Neural progenitor cell (in vitro differentiated cells): ENCODE data around the gene STRIP1. TPM values are rescaled to one million over a fixed set of nuclear protein-coding genes. Genes with fewer than 3 reads are reported as not detected.

Source experiments
- DNase-seq: peaks from one replicate; pipeline ENCODE4 v3.0.0-alpha.2; 2016; ENCODE audit warnings: low spot score
- H2AFZ ChIP-seq: fragments of 200-600 bp; sonication (generic); replicated peaks from 2 replicates; pipeline ENCODE4 v1.6.1; 2016; ENCODE audit warnings: antibody characterized with exemption
- H3F3A ChIP-seq: fragments of 200-600 bp; sonication (generic); 2 replicates; pipeline ENCODE4 v1.6.1; 2016; ENCODE audit warnings: antibody characterized with exemption, low read depth
- H3K27ac ChIP-seq: fragments of 200-600 bp; sonication (generic); 2 replicates; pipeline ENCODE4 v1.5.1; 2016; ENCODE audit warnings: mild to moderate bottlenecking
- H3K27me3 ChIP-seq: fragments of 200-600 bp; sonication (generic); 2 replicates; pipeline ENCODE4 v1.6.1; 2016; ENCODE audit warnings: mild to moderate bottlenecking, moderate library complexity
- H3K36me3 ChIP-seq: fragments of 200-600 bp; sonication (generic); 2 replicates; pipeline ENCODE4 v1.5.1; 2016
- H3K4me1 ChIP-seq: fragments of 200-600 bp; sonication (generic); 2 replicates; pipeline ENCODE4 v1.6.1; 2016; ENCODE audit warnings: mixed run types
- H3K4me2 ChIP-seq: fragments of 200-600 bp; sonication (generic); 2 replicates; pipeline ENCODE4 v1.6.1; 2016
- H3K4me3 ChIP-seq: fragments of 200-600 bp; sonication (generic); 2 replicates; pipeline ENCODE4 v1.5.1; 2016
- H3K79me2 ChIP-seq: fragments of 200-600 bp; sonication (generic); 2 replicates; pipeline ENCODE4 v1.6.1; 2016; ENCODE audit warnings: low read depth
- H3K9ac ChIP-seq: fragments of 200-600 bp; sonication (generic); 2 replicates; pipeline ENCODE4 v1.6.1; 2016
- H3K9me3 ChIP-seq: fragments of 200-600 bp; sonication (generic); 2 replicates; pipeline ENCODE4 v1.5.1; 2016; ENCODE audit warnings: low read depth
- H4K20me1 ChIP-seq: fragments of 200-600 bp; sonication (generic); 2 replicates; pipeline ENCODE4 v1.6.1; 2016; ENCODE audit warnings: low read depth
- H3K27ac Mint-ChIP-seq: 3 replicates; pipeline ENCODE4 v1.8.0; 2021; ENCODE audit warnings: mixed read lengths
- H3K27me3 Mint-ChIP-seq: 2 replicates; pipeline ENCODE4 v1.8.0; 2022; ENCODE audit warnings: low read depth, mild to moderate bottlenecking, inconsistent platforms, moderate library complexity, mixed read lengths; ENCODE audit not compliant: insufficient read depth
- H3K36me3 Mint-ChIP-seq: 3 replicates; pipeline ENCODE4 v1.8.0; 2021; ENCODE audit warnings: mixed read lengths
- H3K4me1 Mint-ChIP-seq: 3 replicates; pipeline ENCODE4 v1.8.0; 2021; ENCODE audit warnings: mixed read lengths
- H3K4me3 Mint-ChIP-seq: 3 replicates; pipeline ENCODE4 v1.8.0; 2021; ENCODE audit warnings: mild to moderate bottlenecking, moderate library complexity, mixed read lengths
- H3K9me3 Mint-ChIP-seq: 3 replicates; pipeline ENCODE4 v1.8.0; 2020; ENCODE audit warnings: mixed read lengths
- EZH2 ChIP-seq: fragments of 200-600 bp; sonication (generic); IDR thresholded peaks from 2 replicates; pipeline ENCODE4 v1.6.1; 2017; ENCODE audit warnings: antibody characterized with exemption, mild to moderate bottlenecking, moderate library complexity
- EZH2phosphoT487 ChIP-seq: fragments of 200-600 bp; sonication (generic); IDR thresholded peaks from 2 replicates; pipeline ENCODE4 v1.6.1; 2017; ENCODE audit warnings: antibody characterized with exemption
- total RNA-seq: library from RNA; depleted of rRNA; stranded (reverse); fragments of >200 nt; gene quantifications from 2 replicates; pipeline ENCODE4 v1.2.3, GENCODE V29; 2015; ENCODE audit warnings: low replicate concordance
- TF ChIP-seq, protein P1 (sequence below): fragments of 200-600 bp; sonication (generic); IDR thresholded peaks from 2 replicates; pipeline ENCODE4 v1.5.1; 2017; ENCODE audit warnings: antibody characterized with exemption, mild to moderate bottlenecking

STRIP1 gene
- total RNA-seq, 1 donor from 2014 or later: 55.0 TPM

DNA sequence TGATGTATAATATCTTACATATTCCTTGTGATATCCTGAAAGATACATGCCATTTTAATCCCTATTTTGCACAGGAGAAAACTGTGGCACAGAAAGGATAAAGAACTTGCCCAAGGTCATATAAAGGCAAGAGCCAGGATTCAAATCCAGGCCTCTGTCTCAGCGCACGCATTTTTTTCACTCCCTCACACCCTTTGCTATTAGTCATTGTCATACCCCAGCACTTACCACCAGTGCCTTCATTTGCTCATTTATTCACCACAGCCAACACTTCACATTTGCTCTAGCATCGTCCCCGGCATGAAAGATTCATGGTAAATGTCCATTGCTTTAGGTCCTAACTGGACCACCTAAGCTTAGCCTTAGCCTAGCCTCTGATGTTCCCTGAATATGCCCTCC lies 21.9 kb downstream of the STRIP1 start:
- H3K9ac ChIP-seq: no peak overlapping the region
- H3K4me2 ChIP-seq: no peak overlapping the region
- H2AFZ ChIP-seq: no peak overlapping the region
- H3K9me3 ChIP-seq: no peaks in the 10 kb centered on the region
- H3K4me1 Mint-ChIP-seq: no peaks in the 10 kb centered on the region
- H3K4me1 ChIP-seq: no peaks in the 10 kb centered on the region
- TF ChIP-seq EZH2: no peak
- no peak overlapping the region for H3K27ac ChIP-seq
- peaks cover 34% of the 10 kb centered on the region for H4K20me1 ChIP-seq
- H3K4me3 ChIP-seq: no peak overlapping the region
- H3K27ac Mint-ChIP-seq: no peak overlapping the region
- H3K36me3 Mint-ChIP-seq: peaks cover 45% of the 10 kb centered on the region
- H3F3A ChIP-seq: peaks cover 8% of the 10 kb centered on the region
- H3K36me3 ChIP-seq: peaks cover 8% of the 10 kb centered on the region
- peaks cover 5% of the 10 kb centered on the region for H3K27me3 Mint-ChIP-seq
- H3K9me3 Mint-ChIP-seq: no peaks in the 10 kb centered on the region
- H3K27me3 ChIP-seq: no peaks in the 10 kb centered on the region
- no peaks in the 10 kb centered on the region for H3K79me2 ChIP-seq
- H3K4me3 Mint-ChIP-seq: no peak overlapping the region
- no peak for DNase-seq

DNA sequence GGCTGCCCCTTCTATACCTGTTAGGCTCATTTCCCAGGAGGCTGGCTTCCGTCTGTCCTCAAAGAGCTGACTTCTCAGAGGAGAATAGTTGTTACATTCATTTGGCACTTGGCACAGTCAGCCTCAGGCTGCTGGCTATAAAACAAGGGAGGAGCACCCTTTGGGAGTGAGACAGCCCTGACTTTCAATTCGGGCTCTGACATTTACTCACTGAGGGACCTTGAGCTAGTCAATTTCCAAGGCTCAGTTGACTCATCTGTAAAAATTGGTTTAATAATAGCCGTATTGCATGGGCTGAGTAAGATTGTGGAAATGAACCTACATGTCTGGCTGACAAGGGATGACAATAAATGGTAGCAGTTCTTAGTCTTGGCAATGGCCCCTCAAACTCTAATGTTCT lies 22.4 kb downstream of the STRIP1 start:
- no peaks in the 10 kb centered on the region for H3K79me2 ChIP-seq
- Mint-ChIP-seq H3K4me1 (no peaks in the 10 kb centered on the region), H3K4me3 (no peak overlapping the region), H3K27ac (no peak overlapping the region), H3K27me3 (peaks cover 5% of the 10 kb centered on the region), H3K36me3 (peaks cover 47% of the 10 kb centered on the region), H3K9me3 (no peaks in the 10 kb centered on the region)
- no peaks in the 10 kb centered on the region for H3K4me1 ChIP-seq
- H3F3A ChIP-seq: peaks cover 8% of the 10 kb centered on the region
- TF ChIP-seq EZH2phosphoT487: no peak
- TF ChIP-seq, protein P1, sequence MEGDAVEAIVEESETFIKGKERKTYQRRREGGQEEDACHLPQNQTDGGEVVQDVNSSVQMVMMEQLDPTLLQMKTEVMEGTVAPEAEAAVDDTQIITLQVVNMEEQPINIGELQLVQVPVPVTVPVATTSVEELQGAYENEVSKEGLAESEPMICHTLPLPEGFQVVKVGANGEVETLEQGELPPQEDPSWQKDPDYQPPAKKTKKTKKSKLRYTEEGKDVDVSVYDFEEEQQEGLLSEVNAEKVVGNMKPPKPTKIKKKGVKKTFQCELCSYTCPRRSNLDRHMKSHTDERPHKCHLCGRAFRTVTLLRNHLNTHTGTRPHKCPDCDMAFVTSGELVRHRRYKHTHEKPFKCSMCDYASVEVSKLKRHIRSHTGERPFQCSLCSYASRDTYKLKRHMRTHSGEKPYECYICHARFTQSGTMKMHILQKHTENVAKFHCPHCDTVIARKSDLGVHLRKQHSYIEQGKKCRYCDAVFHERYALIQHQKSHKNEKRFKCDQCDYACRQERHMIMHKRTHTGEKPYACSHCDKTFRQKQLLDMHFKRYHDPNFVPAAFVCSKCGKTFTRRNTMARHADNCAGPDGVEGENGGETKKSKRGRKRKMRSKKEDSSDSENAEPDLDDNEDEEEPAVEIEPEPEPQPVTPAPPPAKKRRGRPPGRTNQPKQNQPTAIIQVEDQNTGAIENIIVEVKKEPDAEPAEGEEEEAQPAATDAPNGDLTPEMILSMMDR: no peak
- no peak for TF ChIP-seq EZH2
- H3K27ac ChIP-seq: no peak overlapping the region
- DNase-seq: no peak
- H3K4me2 ChIP-seq: no peak overlapping the region
- H3K4me3 ChIP-seq: no peak overlapping the region
- no peak overlapping the region for H3K9ac ChIP-seq
- H3K9me3 ChIP-seq: no peaks in the 10 kb centered on the region
- peaks cover 37% of the 10 kb centered on the region for H4K20me1 ChIP-seq
- no peak overlapping the region for H2AFZ ChIP-seq
- peaks cover 8% of the 10 kb centered on the region for H3K36me3 ChIP-seq
- no peaks in the 10 kb centered on the region for H3K27me3 ChIP-seq

GRCh38 chr1:110057963-110058518 lies 23.6 kb downstream of the STRIP1 start:
- Histone ChIP-seq H3F3A (peaks cover 4% of the 10 kb centered on the region), H3K79me2 (no peaks in the 10 kb centered on the region), H3K4me2 (no peak overlapping the region), H4K20me1 (peaks cover 40% of the 10 kb centered on the region), H3K36me3 (peaks cover 8% of the 10 kb centered on the region), H3K9ac (no peak overlapping the region), H3K27me3 (no peaks in the 10 kb centered on the region), H2AFZ (no peak overlapping the region), H3K4me1 (no peaks in the 10 kb centered on the region), H3K27ac (no peak overlapping the region), H3K9me3 (no peaks in the 10 kb centered on the region), H3K4me3 (no peak overlapping the region)
- Mint-ChIP-seq H3K36me3 (peaks cover 45% of the 10 kb centered on the region), H3K27ac (no peak overlapping the region), H3K4me1 (no peaks in the 10 kb centered on the region), H3K4me3 (no peak overlapping the region), H3K9me3 (no peaks in the 10 kb centered on the region), H3K27me3 (peaks cover 7% of the 10 kb centered on the region)
- no peak for DNase-seq
- TF ChIP-seq EZH2phosphoT487 (no peak), EZH2 (no peak)
- TF ChIP-seq, protein P1: no peak

- Mint-ChIP-seq H3K36me3 (peaks cover 43% of the 10 kb centered on the region), H3K4me1 (no peaks in the 10 kb centered on the region)
Measured at GRCh38 chr1:110058591-110058990, 24.2 kb downstream of the STRIP1 start.

More at GRCh38 chr1:110058591-110058990, 24.2 kb downstream of the STRIP1 start:
- Mint-ChIP-seq H3K27ac (no peak overlapping the region), H3K9me3 (no peaks in the 10 kb centered on the region), H3K27me3 (peaks cover 9% of the 10 kb centered on the region), H3K4me3 (no peak overlapping the region)
- H3K27me3 ChIP-seq: no peaks in the 10 kb centered on the region
- H3K27ac ChIP-seq: no peak overlapping the region
- H3K36me3 ChIP-seq: peaks cover 8% of the 10 kb centered on the region
- H3K4me2 ChIP-seq: no peak overlapping the region
- no peaks in the 10 kb centered on the region for H3K9me3 ChIP-seq
- no peaks in the 10 kb centered on the region for H3K79me2 ChIP-seq
- DNase-seq: no peak
- peaks cover 40% of the 10 kb centered on the region for H4K20me1 ChIP-seq
- no peak overlapping the region for H3K9ac ChIP-seq
- H3K4me3 ChIP-seq: no peak overlapping the region
- TF ChIP-seq, protein P1: no peak
- no peak for TF ChIP-seq EZH2phosphoT487
- TF ChIP-seq EZH2: no peak
- no peaks in the 10 kb centered on the region for H3F3A ChIP-seq
- H3K4me1 ChIP-seq: no peaks in the 10 kb centered on the region
- no peak overlapping the region for H2AFZ ChIP-seq
